H1 (cell line): ENCODE results near the gene TCF7. TPM values are rescaled to one million over a fixed set of nuclear protein-coding genes. Genes with fewer than 3 reads are reported as not detected.

ENCODE experiments used
- CTCF ChIA-PET: fragments of 300-600 bp; sonication (Branson Sonifier 250); formaldehyde crosslinking; loops from one replicate; lab custom pipeline; 2021; ENCODE audit not compliant: partially characterized antibody; lab: Charles Lee
- POLR2A ChIA-PET: fragments of 300-600 bp; sonication (Branson Sonifier 250); formaldehyde crosslinking; loops from one replicate; lab custom pipeline; 2021; ENCODE audit warnings: inconsistent platforms; ENCODE audit not compliant: partially characterized antibody; lab: Charles Lee
- DNase-seq, 2 experiments: peaks; one replicate each; pipeline versions ENCODE4 v3.0.0 to v3.0.0-alpha.2; 2010 to 2022; ENCODE audit warnings: low spot score in 2 of 2, low read depth in 1 of 2, mixed read lengths in 1 of 2
- FAIRE-seq: peaks from 2 replicates; lab custom pipeline; 2011; peaks lifted over from hg19 to GRCh38; lab: Jason Lieb, UNC
- H2AFZ ChIP-seq: 2 replicates; pipeline ENCODE4 v1.8.1; 2012; ENCODE audit warnings: low read length, inconsistent platforms
- H2AK5ac ChIP-seq: 2 replicates; pipeline ENCODE4 v1.6.1; 2013; ENCODE audit warnings: low read depth, low read length
- H2BK120ac ChIP-seq: replicated peaks from 2 replicates; pipeline ENCODE3; 2013; ENCODE audit warnings: low read depth, low read length, inconsistent platforms
- H2BK12ac ChIP-seq: 2 replicates; pipeline ENCODE4 v1.6.1; 2013; ENCODE audit warnings: low read depth, low read length
- H2BK15ac ChIP-seq: 2 replicates; pipeline ENCODE4 v1.6.1; 2013; ENCODE audit warnings: low read length
- H2BK20ac ChIP-seq: 2 replicates; pipeline ENCODE4 v1.6.1; 2013; ENCODE audit warnings: low read length
- H2BK5ac ChIP-seq: 2 replicates; pipeline ENCODE4 v1.6.1; 2013; ENCODE audit warnings: low read depth, low read length
- H3K14ac ChIP-seq: 2 replicates; pipeline ENCODE4 v1.6.1; 2013; ENCODE audit warnings: inconsistent platforms; ENCODE audit not compliant: insufficient read length
- H3K18ac ChIP-seq: 2 replicates; pipeline ENCODE4 v1.6.1; 2013; ENCODE audit warnings: low read length; ENCODE audit errors: extremely low read depth
- H3K23ac ChIP-seq: 2 replicates; pipeline ENCODE4 v1.6.1; 2013; ENCODE audit warnings: inconsistent platforms; ENCODE audit not compliant: insufficient read length
- H3K23me2 ChIP-seq: 2 replicates; pipeline ENCODE4 v1.6.1; 2013; ENCODE audit warnings: low read depth, low read length
- H3K27ac ChIP-seq: 2 replicates; pipeline ENCODE4 v1.6.1; 2011; ENCODE audit warnings: low read depth, low read length, inconsistent platforms
- H3K27me3 ChIP-seq, 4 experiments: replicated peaks in 1 of 4; 1 replicate in 1 of 4; 2 replicates in 3 of 4; pipeline versions ENCODE4 v1.6.1 to v1.8.1; 2011 to 2013; ENCODE audit warnings: low read length in 3 of 4, mild to moderate bottlenecking in 3 of 4, inconsistent platforms in 2 of 4, mixed read lengths in 2 of 4, moderate library complexity in 1 of 4; ENCODE audit not compliant: control insufficient read depth in 3 of 4, insufficient read depth in 3 of 4; ENCODE audit errors: extremely low read depth in 1 of 4
- H3K36me3 ChIP-seq, 4 experiments: 2 replicates each; pipeline versions ENCODE4 v1.6.1 to v1.8.1; 2011 to 2013; ENCODE audit warnings: mild to moderate bottlenecking in 4 of 4, low read length in 3 of 4, moderate library complexity in 2 of 4, control low read depth in 1 of 4, inconsistent platforms in 1 of 4; ENCODE audit not compliant: insufficient read depth in 4 of 4, control insufficient read depth in 2 of 4
- H3K4ac ChIP-seq: replicated peaks from 2 replicates; pipeline ENCODE3; 2013; ENCODE audit warnings: low read length, low read depth, mixed read lengths, inconsistent platforms; ENCODE audit not compliant: insufficient read length
- H3K4me1 ChIP-seq, 4 experiments: replicated peaks in 1 of 4; 1 replicate in 1 of 4; 2 replicates in 3 of 4; pipeline versions ENCODE4 v1.6.1 to v1.8.1; 2011 to 2013; ENCODE audit warnings: low read length in 3 of 4, inconsistent platforms in 2 of 4, mixed read lengths in 1 of 4; ENCODE audit not compliant: insufficient read depth in 4 of 4, control insufficient read depth in 3 of 4
- H3K4me2 ChIP-seq, 2 experiments: 2 replicates each; pipeline versions ENCODE4 v1.6.1 to v1.8.1; 2011 to 2013; ENCODE audit warnings: low read depth in 2 of 2, low read length in 2 of 2, control low read depth in 1 of 2, inconsistent platforms in 1 of 2, mild to moderate bottlenecking in 1 of 2; ENCODE audit not compliant: insufficient read depth in 1 of 2
- H3K4me3 ChIP-seq, 4 experiments: fragments of 200-600, 300-600 bp in 1 of 4; sonication (generic), shearing (Covaris generic), sonication (Bioruptor Twin) in 1 of 4; 2 replicates each; pipeline versions ENCODE4 v1.5.1 to v1.8.1; 2011 to 2016; ENCODE audit warnings: low read length in 4 of 4, low read depth in 3 of 4, control low read depth in 2 of 4, inconsistent platforms in 2 of 4, mild to moderate bottlenecking in 2 of 4, mixed read lengths in 1 of 4, moderate library complexity in 1 of 4; ENCODE audit not compliant: insufficient read depth in 2 of 4; ENCODE audit errors: extremely low read depth in 1 of 4
- H3K56ac ChIP-seq: replicated peaks from 2 replicates; pipeline ENCODE3; 2013; ENCODE audit warnings: low read depth, mild to moderate bottlenecking, mixed read lengths, low read length, inconsistent platforms; ENCODE audit not compliant: insufficient read length
- H3K79me1 ChIP-seq: 2 replicates; pipeline ENCODE4 v1.6.1; 2013; ENCODE audit warnings: low read depth, low read length, control low read depth
- H3K79me2 ChIP-seq, 2 experiments: 2 replicates each; pipeline versions ENCODE4 v1.6.1 to v1.8.1; 2012 to 2013; ENCODE audit warnings: low read length in 2 of 2, mild to moderate bottlenecking in 2 of 2, inconsistent platforms in 1 of 2; ENCODE audit not compliant: insufficient read depth in 2 of 2, control insufficient read depth in 1 of 2
- H3K9ac ChIP-seq, 4 experiments: replicated peaks in 1 of 4; 1 replicate in 1 of 4; 2 replicates in 3 of 4; pipeline versions ENCODE4 v1.6.1 to v1.8.1; 2011 to 2013; ENCODE audit warnings: low read depth in 3 of 4, low read length in 3 of 4, control low read depth in 2 of 4, mild to moderate bottlenecking in 2 of 4, moderate library complexity in 2 of 4, inconsistent platforms in 1 of 4; ENCODE audit errors: extremely low read depth in 1 of 4
- H3K9me3 ChIP-seq, 2 experiments: 2 replicates each; pipeline versions ENCODE4 v1.6.1 to v1.8.1; 2012 to 2013; ENCODE audit warnings: mild to moderate bottlenecking in 2 of 2, moderate library complexity in 2 of 2, control low read depth in 1 of 2, inconsistent platforms in 1 of 2, low read depth in 1 of 2, low read length in 1 of 2, mixed read lengths in 1 of 2; ENCODE audit not compliant: insufficient read depth in 2 of 2
- H4K20me1 ChIP-seq, 2 experiments: replicated peaks in 1 of 2; 2 replicates each; pipeline versions ENCODE3 to v1.8.1; 2011 to 2013; ENCODE audit warnings: inconsistent platforms in 2 of 2, low read length in 2 of 2, mild to moderate bottlenecking in 1 of 2; ENCODE audit not compliant: insufficient read depth in 2 of 2, control insufficient read depth in 1 of 2
- H4K5ac ChIP-seq: 2 replicates; pipeline ENCODE4 v1.6.1; 2013; ENCODE audit warnings: low read length, low read depth, mixed read lengths, inconsistent platforms; ENCODE audit not compliant: insufficient read length
- H4K8ac ChIP-seq: 2 replicates; pipeline ENCODE4 v1.8.0; 2013; ENCODE audit warnings: mild to moderate bottlenecking, moderate library complexity, low read length, inconsistent platforms; ENCODE audit not compliant: insufficient read depth; ENCODE audit errors: extremely low read depth
- H4K91ac ChIP-seq: replicated peaks from 2 replicates; pipeline ENCODE3; 2013; ENCODE audit warnings: low read length, mixed read lengths, inconsistent platforms; ENCODE audit not compliant: insufficient read length
- CTBP2 ChIP-seq: IDR thresholded peaks from 2 replicates; pipeline ENCODE4 v1.7.0; 2011; ENCODE audit warnings: borderline replicate concordance, mild to moderate bottlenecking, moderate library complexity, mixed read lengths, low read length; ENCODE audit not compliant: insufficient read depth, insufficient read length
- EGR1 ChIP-seq: IDR thresholded peaks from 2 replicates; pipeline ENCODE4 v1.6.1; 2011; ENCODE audit warnings: low read depth, low read length, borderline replicate concordance
- EZH2 ChIP-seq: fragments of 200-600 bp; sonication (generic); IDR thresholded peaks from 2 replicates; pipeline ENCODE4 v1.7.1; 2012; ENCODE audit warnings: low read depth, mild to moderate bottlenecking, moderate library complexity, low read length, inconsistent platforms; ENCODE audit not compliant: severe bottlenecking
- HDAC6 ChIP-seq: IDR thresholded peaks from one replicate; pipeline ENCODE4 v1.7.1; 2012; ENCODE audit warnings: low read depth, mild to moderate bottlenecking, inconsistent platforms, low read length, moderate library complexity
- MAFK ChIP-seq: IDR thresholded peaks from 2 replicates; pipeline ENCODE4 v1.6.1; 2012; ENCODE audit warnings: low read depth, mild to moderate bottlenecking, improper control_type of control experiment, low read length
- NANOG ChIP-seq: IDR thresholded peaks from 2 replicates; pipeline ENCODE4 v1.6.1; 2011; ENCODE audit warnings: low read length, low read depth, mild to moderate bottlenecking, inconsistent platforms; ENCODE audit not compliant: insufficient read depth, poor library complexity, severe bottlenecking
- RAD21 ChIP-seq, 2 experiments: IDR thresholded peaks in 1 of 2; conservative IDR thresholded peaks in 1 of 2; 2 replicates each; pipeline ENCODE4 v1.6.1; 2011; ENCODE audit warnings: low read depth in 2 of 2, low read length in 2 of 2, improper control_type of control experiment in 1 of 2, inconsistent platforms in 1 of 2, mild to moderate bottlenecking in 1 of 2, moderate library complexity in 1 of 2
- SP1 ChIP-seq: IDR thresholded peaks from 2 replicates; pipeline ENCODE4 v1.6.1; 2011; ENCODE audit warnings: low read depth, low read length
- SP2 ChIP-seq: IDR thresholded peaks from 2 replicates; pipeline ENCODE4 v1.6.1; 2012; ENCODE audit warnings: mild to moderate bottlenecking, low read length, inconsistent platforms
- SUZ12 ChIP-seq: fragments of 200-600 bp; sonication (generic); IDR thresholded peaks from 2 replicates; pipeline ENCODE4 v1.6.1; 2012; ENCODE audit warnings: mild to moderate bottlenecking, inconsistent platforms, low read length, moderate library complexity, mixed read lengths
- TAF1 ChIP-seq: IDR thresholded peaks from 2 replicates; pipeline ENCODE4 v1.6.1; 2011; ENCODE audit warnings: mild to moderate bottlenecking, low read depth, low read length
- TAF7 ChIP-seq: optimal IDR thresholded peaks from 2 replicates; pipeline ENCODE3; 2011; ENCODE audit warnings: low read depth, mild to moderate bottlenecking, inconsistent platforms, low read length, moderate library complexity, borderline replicate concordance
- WGBS, 2 experiments: shearing (Covaris generic) in 1 of 2; methylation state at CpG; one replicate each; pipeline versions ENCODE4 v1.1.6 to v1.1.7; 2013 to 2015; ENCODE audit warnings: low lambda C conversion rate in 2 of 2, mixed read lengths in 2 of 2, inconsistent platforms in 1 of 2, low coverage in 1 of 2, missing lambda C conversion rate in 1 of 2; ENCODE audit not compliant: insufficient replicate concordance in 2 of 2, insufficient coverage in 1 of 2, insufficient read length in 1 of 2; ENCODE audit errors: extremely low coverage in 1 of 2, missing lambda C conversion rate in 1 of 2; 5-methylcytosine and 5-hydroxymethylcytosine counted together
- polyA plus RNA-seq, 7 experiments: library from polyadenylated mRNA; depleted of rRNA in 3 of 7; stranded (reverse) in 5 of 7; unstranded in 2 of 7; fragments of >200 nt in 5 of 7; fragments of 200-250 nt in 2 of 7; gene quantifications; 1 replicate in 5 of 7; 2 replicates in 1 of 7; 4 replicates in 1 of 7; pipeline versions ENCODE4 v1.2.1 to v1.2.3, GENCODE V29; 2011 to 2013; ENCODE audit warnings: missing spikeins in 2 of 7, mixed read lengths in 2 of 7
- total RNA-seq: library from RNA; stranded (reverse); fragmentation: NEBNext Ultra II Directional; extraction: Animal tissue kit (Norgen Biotek cat#: 25700); gene quantifications from 2 replicates; pipeline ENCODE4 v1.2.1, GENCODE V29; 2021
- TF ChIP-seq, protein P1 (sequence below): IDR thresholded peaks from 2 replicates; pipeline ENCODE4 v1.6.1; 2012; ENCODE audit warnings: inconsistent platforms

The TCF7 gene
- total and polyA plus RNA-seq, 2 of the 8 experiments (the other 6 are each of a cell fraction or from before 2014, with no cell fraction given) = 4.7 to 8.5 TPM

DNA sequence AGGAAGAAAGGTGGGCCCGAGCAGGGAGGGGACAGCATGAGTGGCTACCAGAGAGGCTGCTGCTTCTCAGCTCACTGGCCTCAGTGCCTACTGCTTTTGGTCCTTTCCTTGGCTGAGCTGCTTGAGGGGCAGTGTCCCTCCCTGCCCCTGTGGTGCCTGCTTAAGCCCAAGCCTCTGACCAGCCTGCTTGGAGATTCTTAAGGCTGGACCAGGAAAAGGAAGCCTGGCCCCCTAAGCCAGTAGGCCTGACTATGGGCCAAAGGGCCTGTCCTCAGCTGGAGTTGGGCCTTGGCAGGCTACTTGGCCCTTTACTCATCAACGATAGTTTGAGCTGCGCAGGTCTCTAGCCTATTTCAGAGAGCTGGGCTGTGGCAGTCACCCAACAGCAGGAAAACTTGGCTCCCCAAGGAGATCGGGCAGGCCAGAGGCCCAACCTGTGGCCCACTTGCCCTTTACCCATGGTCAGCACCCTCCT lies 24.9 kb downstream of the TCF7 start:
- peaks cover 0 to 9% (median 4%) of the 10 kb centered on the region in 4 experiments; a peak in 5 of 8 replicates for H3K36me3 ChIP-seq
- POLR2A ChIA-PET = interaction anchor here (1.4 kb wide), 1 partner anchor 11 kb away, joined by 3 read pairs; no protein-coding TSS in a partner anchor
- no peak overlapping the region for H3K9ac ChIP-seq
- H2BK5ac ChIP-seq = no peak overlapping the region; the same call in 1 of the 2 replicates
- no peak overlapping the region for H3K4ac ChIP-seq
- DNase-seq = no peak
- peaks cover 22% of the 10 kb centered on the region for H3K79me1 ChIP-seq
- H3K14ac ChIP-seq = no peak overlapping the region
- peaks cover 8 to 47% of the 10 kb centered on the region in 2 experiments for H4K20me1 ChIP-seq
- H2BK20ac ChIP-seq = no peak overlapping the region
- H3K79me2 ChIP-seq = no peaks in the 10 kb centered on the region
- WGBS, 2 experiments = 85% methylated on average over 4 of the region's 4 CpGs; no CpG with 5 or more reads in 1 of the 2 experiments
- H3K4me3 ChIP-seq = no peak overlapping the region
- no peaks in the 10 kb centered on the region; a peak in 3 of 7 replicates for H3K4me1 ChIP-seq
- no peak overlapping the region for H4K91ac ChIP-seq
- H3K23me2 ChIP-seq = no peaks in the 10 kb centered on the region
- no peak overlapping the region for H3K4me2 ChIP-seq
- H3K56ac ChIP-seq = no peak overlapping the region
- no peak overlapping the region for H2AK5ac ChIP-seq
- no peak overlapping the region for H3K27ac ChIP-seq
- H2BK120ac ChIP-seq = no peak overlapping the region
- H4K5ac ChIP-seq = no peak overlapping the region
- no peak overlapping the region for H2BK15ac ChIP-seq
- H2AFZ ChIP-seq = no peak overlapping the region
- no peaks in the 10 kb centered on the region for H3K27me3 ChIP-seq
- H3K23ac ChIP-seq = no peak overlapping the region
- CTCF ChIA-PET = interaction anchor here (0.6 to 24.3 kb wide), 22 partner anchors 12 to 162 kb away, joined by 3 to 629 read pairs (median 8); partner anchors contain the start of gene TCF7
- H3K18ac ChIP-seq = no peak overlapping the region
- no peak overlapping the region for H4K8ac ChIP-seq
- no peak for FAIRE-seq
- no peak overlapping the region; the same call in 1 of the 2 replicates for H2BK12ac ChIP-seq
- H3K9me3 ChIP-seq = no peaks in the 10 kb centered on the region
- TF ChIP-seq HDAC6 (no peak), MAFK (no peak), EZH2 (no peak), SP2 (no peak), EGR1 (no peak), SP1 (no peak), TAF7 (no peak), RAD21 (IDR thresholded peaks at IDR 0.05 in 1 of 2, conservative IDR thresholded peaks at IDR 0.05 in 1 of 2; ENCODE audit: low read depth in 2 of 2, low read length in 2 of 2) (no peak), NANOG (no peak), CTBP2 (no peak), SUZ12 (no peak), TAF1 (no peak)
- TF ChIP-seq, protein P1, sequence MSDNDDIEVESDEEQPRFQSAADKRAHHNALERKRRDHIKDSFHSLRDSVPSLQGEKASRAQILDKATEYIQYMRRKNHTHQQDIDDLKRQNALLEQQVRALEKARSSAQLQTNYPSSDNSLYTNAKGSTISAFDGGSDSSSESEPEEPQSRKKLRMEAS = no peak
